Measurements from ENCODE around the gene SRCIN1.

The SRCIN1 gene

DNA sequence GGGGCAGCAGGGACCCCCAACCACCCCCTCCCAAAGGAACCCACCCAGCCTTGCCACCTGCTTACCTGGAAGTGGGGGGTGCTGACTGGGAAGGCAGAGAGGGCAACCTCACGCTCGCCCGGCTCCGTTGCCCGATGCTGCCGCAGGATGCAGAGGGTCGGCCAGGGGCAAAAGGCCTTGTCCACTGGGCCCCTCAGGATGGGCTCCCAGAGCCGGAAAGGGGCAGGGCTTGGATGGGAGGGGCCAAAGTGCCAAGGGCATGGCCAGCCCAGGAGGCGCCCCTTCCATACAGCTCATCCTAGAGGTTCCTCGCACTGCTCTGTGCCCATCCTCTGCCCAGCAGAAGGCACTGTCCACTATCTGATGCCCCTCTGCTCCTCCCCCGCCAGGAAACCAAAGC lies 59.4 kb downstream of the SRCIN1 start:
- no peak for DNase-seq (ENCODE audit: low read depth)
- TF ChIP-seq, protein P1, sequence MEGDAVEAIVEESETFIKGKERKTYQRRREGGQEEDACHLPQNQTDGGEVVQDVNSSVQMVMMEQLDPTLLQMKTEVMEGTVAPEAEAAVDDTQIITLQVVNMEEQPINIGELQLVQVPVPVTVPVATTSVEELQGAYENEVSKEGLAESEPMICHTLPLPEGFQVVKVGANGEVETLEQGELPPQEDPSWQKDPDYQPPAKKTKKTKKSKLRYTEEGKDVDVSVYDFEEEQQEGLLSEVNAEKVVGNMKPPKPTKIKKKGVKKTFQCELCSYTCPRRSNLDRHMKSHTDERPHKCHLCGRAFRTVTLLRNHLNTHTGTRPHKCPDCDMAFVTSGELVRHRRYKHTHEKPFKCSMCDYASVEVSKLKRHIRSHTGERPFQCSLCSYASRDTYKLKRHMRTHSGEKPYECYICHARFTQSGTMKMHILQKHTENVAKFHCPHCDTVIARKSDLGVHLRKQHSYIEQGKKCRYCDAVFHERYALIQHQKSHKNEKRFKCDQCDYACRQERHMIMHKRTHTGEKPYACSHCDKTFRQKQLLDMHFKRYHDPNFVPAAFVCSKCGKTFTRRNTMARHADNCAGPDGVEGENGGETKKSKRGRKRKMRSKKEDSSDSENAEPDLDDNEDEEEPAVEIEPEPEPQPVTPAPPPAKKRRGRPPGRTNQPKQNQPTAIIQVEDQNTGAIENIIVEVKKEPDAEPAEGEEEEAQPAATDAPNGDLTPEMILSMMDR (IDR thresholded peaks at IDR 0.05; ENCODE audit: low read depth, low read length, missing control alignments), result no peak
- H3K4me3 ChIP-seq (ENCODE audit: low read depth, low read length), result no peak overlapping the region
- in situ Hi-C loops (cut with HindIII; ENCODE audit: low sequenced_read_pairs), result loop anchor here (10.0 kb wide), 1 partner anchor 58 kb away; the partner anchor contains the start of gene SRCIN1

DNA sequence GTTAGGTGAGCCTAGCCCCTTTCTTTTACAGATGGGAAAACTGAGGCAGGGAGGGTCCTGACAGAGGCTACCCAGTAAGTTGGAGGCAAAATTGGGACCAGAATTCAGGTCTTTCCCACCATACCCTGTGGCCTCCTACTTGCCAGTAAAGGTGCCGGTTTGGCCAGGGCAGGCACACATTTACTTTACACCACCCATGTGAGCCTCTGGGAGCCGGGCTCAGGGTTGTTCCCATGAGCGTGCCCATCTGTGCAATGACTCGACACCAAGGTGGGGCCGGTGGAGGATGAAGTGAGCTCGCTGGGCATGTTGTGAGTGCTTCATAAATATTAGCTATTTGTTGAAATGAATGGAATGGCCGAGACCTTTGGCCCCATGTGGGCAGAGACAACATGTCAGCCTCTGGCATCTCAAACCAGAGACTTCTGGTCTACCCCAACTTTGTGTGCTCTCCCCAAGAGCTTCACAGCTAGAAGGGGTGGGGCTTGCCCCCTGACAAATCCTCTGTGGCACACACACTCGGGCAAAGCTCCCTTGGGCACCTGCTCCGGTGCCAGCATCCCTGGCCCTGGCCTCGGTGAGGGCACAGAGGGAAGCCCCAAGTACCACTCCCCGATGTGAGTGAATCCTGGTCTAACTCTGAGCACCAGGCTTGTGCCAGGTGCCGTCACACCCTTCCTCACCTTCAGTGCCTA lies 60.1 kb downstream of the SRCIN1 start:
- DNase-seq (ENCODE audit: low read depth), result no peak
- H3K4me3 ChIP-seq (ENCODE audit: low read depth, low read length), result no peak overlapping the region
- in situ Hi-C loops (cut with HindIII; ENCODE audit: low sequenced_read_pairs), result loop anchor here (10.0 kb wide), 1 partner anchor 59 kb away; the partner anchor contains the start of gene SRCIN1
- TF ChIP-seq, protein P1 (IDR thresholded peaks at IDR 0.05; ENCODE audit: low read depth, low read length, missing control alignments), result no peak

DNA sequence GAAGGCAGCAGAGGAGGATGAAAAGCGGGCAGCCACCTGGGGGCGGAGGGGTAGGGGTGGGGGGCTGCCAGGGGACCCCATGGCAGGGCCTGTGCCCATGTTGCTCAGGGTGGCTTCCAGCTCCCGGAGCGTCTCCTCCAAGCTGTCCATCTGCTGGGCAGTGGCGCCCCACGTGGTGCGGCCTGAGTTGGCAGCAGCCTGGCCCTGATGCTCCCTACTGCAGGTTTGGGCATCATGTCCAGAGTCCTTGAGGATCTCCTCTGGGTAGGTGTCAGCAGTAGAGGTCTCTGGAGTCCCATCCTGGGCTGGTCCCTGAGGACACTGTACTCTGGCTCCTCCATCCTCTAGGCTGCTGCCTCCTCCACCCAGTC lies 60.9 kb downstream of the SRCIN1 start:
- TF ChIP-seq, protein P1 (IDR thresholded peaks at IDR 0.05; ENCODE audit: low read depth, low read length, missing control alignments), result no peak
- DNase-seq (ENCODE audit: low read depth), result no peak
- in situ Hi-C loops (cut with HindIII; ENCODE audit: low sequenced_read_pairs), result loop anchor here (10.0 kb wide), 1 partner anchor 60 kb away; the partner anchor contains the start of gene SRCIN1
- H3K4me3 ChIP-seq (ENCODE audit: low read depth, low read length), result no peak overlapping the region

DNA sequence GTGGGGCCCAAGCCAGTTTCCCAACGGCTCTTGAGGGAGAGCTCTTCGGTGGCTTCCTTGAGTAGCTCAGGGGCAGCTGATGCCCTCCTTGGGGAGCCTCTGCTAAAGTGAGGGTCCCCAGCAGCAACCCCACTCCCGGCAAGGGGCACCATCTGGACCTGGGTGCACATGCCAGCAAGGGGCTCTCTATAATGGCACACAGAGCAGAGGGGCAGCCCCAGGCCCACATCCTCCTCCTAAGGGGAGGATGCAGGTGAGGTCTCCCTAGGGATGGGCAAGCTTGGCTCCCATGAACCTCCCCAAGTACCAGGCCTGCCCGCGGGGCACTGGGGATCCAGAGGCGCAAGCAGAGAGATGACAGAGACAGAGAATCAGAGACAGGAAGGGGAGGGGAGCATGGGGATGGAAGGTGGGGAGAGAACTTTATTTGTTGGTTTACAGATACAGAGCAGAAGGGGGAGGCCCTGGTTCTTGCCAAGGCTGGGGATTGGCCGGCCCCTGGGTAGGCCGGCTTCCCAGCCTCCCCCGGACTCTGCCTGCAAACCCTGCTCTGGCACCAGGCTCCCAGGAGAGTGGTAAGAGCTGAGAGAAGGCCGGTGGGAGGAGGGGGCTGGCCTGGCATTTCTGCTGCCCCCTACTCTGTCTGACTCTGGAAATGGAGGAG lies 61.4 kb downstream of the SRCIN1 start:
- DNase-seq (ENCODE audit: low read depth), result no peak
- in situ Hi-C loops (cut with HindIII; ENCODE audit: low sequenced_read_pairs), result loop anchor here (10.0 kb wide), 1 partner anchor 60 kb away; the partner anchor contains the start of gene SRCIN1
- no peak overlapping the region for H3K4me3 ChIP-seq (ENCODE audit: low read depth, low read length)

DNA sequence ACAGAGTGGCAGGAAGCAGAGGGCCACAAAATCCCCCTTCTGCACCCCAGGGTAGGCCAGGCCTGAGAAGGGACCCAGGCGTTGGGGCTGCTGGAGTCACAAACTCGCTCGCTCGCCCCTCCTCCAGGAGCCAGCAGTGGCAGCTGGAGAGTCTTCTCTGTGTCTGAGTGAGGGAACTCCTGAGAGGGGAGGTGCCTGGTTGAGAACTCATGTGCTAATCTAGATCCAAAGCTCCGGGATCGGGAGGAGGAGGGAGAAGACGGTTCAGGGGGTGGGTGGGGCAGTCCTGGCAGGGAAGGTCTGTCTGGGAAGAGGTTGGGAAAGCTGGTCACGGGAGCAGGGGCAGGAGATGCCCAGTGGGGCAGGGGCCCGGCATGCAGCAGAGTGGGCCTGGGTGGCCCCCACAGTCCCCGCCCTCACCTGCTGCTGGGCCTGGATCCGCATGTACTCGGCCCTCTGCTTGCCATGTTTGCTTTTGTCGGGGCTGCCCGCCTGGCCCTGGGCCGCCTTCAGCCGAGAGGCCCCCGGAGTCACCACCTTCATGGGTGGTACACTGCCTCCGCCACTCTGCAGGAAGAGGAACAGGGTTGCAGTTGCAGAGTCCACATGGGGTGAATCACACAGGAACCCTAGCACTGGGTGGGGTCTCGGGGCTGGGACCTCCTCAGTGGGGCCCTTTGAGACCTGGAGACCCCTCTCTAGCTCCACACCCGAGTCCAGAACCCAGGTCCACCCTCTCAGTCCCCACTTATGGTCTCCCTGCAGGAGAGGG lies 62.2 kb downstream of the SRCIN1 start:
- DNase-seq (ENCODE audit: low read depth), result no peak
- no peak overlapping the region for H3K4me3 ChIP-seq (ENCODE audit: low read depth, low read length)
- TF ChIP-seq, protein P1 (IDR thresholded peaks at IDR 0.05; ENCODE audit: low read depth, low read length, missing control alignments), result no peak
- in situ Hi-C loops (cut with HindIII; ENCODE audit: low sequenced_read_pairs), result loop anchor here (10.0 kb wide), 1 partner anchor 61 kb away; the partner anchor contains the start of gene SRCIN1

More for the DNA sequence above, 61.4 kb downstream of the SRCIN1 start:
- TF ChIP-seq, protein P1 (IDR thresholded peaks at IDR 0.05; ENCODE audit: low read depth, low read length, missing control alignments), result no peak

DNA sequence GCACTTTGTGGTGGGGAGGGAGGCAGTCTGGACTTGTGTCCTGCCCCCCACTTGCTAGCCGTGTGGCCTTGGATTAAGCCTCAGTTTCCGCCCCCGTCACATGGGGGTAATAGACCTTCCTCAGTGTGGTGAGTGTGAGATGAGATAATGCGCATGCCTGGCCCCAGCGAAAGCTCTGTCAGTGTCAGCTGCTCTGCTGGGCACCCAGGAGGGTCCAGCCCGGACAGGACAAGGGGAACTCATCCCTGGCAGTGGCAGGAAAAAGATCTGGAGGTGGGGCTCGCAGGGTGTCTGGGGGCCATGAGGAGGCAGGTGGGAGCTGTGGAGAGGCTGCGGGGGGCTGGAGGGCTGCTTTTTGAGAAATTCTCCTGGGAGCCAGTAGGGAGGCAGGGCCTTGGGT lies 63.5 kb downstream of the SRCIN1 start:
- DNase-seq (ENCODE audit: low read depth), result no peak
- in situ Hi-C loops (cut with HindIII; ENCODE audit: low sequenced_read_pairs), result loop anchor here (10.0 kb wide), 1 partner anchor 63 kb away; the partner anchor contains the start of gene SRCIN1
- no peak overlapping the region for H3K4me3 ChIP-seq (ENCODE audit: low read depth, low read length)
- TF ChIP-seq, protein P1 (IDR thresholded peaks at IDR 0.05; ENCODE audit: low read depth, low read length, missing control alignments), result no peak

Data from astrocyte of the cerebellum (primary cell).